Chondrocyte (in vitro differentiated cells): Measurements from ENCODE around the gene ANKS4B. TPM values are rescaled to one million over a fixed set of nuclear protein-coding genes. Genes with fewer than 3 reads are reported as not detected.

Experiments used
- DNase-seq: peaks from one replicate; pipeline ENCODE4 v3.0.0; 2021; ENCODE audit warnings: mixed read lengths, low spot score
- H3K27ac Mint-ChIP-seq: one replicate; pipeline ENCODE4 v1.8.0; 2021; ENCODE audit warnings: mild to moderate bottlenecking, moderate library complexity, mixed read lengths; ENCODE audit not compliant: unreplicated experiment
- H3K27me3 Mint-ChIP-seq: 2 replicates; pipeline ENCODE4 v1.8.0; 2021; ENCODE audit warnings: low read depth, mixed read lengths
- H3K36me3 Mint-ChIP-seq: 2 replicates; pipeline ENCODE4 v1.8.0; 2021; ENCODE audit warnings: low read depth, mixed read lengths
- H3K4me1 Mint-ChIP-seq: 2 replicates; pipeline ENCODE4 v1.8.0; 2021; ENCODE audit warnings: low read depth, mild to moderate bottlenecking, mixed read lengths
- H3K4me3 Mint-ChIP-seq: one replicate; pipeline ENCODE4 v1.8.0; 2021; ENCODE audit warnings: mild to moderate bottlenecking, moderate library complexity, mixed read lengths; ENCODE audit not compliant: unreplicated experiment
- H3K9me3 Mint-ChIP-seq: 2 replicates; pipeline ENCODE4 v1.8.0; 2021; ENCODE audit warnings: low read depth, mixed read lengths
- total RNA-seq: library from RNA; stranded (reverse); gene quantifications from 3 replicates; pipeline ENCODE4 v1.2.1, GENCODE V29; 2021
- TF ChIP-seq, protein P1 (sequence below): fragments of 200-600 bp; sonication (generic); IDR thresholded peaks from 2 replicates; pipeline ENCODE4 v1.5.0; 2021; ENCODE audit warnings: antibody characterized with exemption, mild to moderate bottlenecking, moderate library complexity

ANKS4B gene
- total RNA-seq, 1 donor from 2014 or later = not detected

DNA sequence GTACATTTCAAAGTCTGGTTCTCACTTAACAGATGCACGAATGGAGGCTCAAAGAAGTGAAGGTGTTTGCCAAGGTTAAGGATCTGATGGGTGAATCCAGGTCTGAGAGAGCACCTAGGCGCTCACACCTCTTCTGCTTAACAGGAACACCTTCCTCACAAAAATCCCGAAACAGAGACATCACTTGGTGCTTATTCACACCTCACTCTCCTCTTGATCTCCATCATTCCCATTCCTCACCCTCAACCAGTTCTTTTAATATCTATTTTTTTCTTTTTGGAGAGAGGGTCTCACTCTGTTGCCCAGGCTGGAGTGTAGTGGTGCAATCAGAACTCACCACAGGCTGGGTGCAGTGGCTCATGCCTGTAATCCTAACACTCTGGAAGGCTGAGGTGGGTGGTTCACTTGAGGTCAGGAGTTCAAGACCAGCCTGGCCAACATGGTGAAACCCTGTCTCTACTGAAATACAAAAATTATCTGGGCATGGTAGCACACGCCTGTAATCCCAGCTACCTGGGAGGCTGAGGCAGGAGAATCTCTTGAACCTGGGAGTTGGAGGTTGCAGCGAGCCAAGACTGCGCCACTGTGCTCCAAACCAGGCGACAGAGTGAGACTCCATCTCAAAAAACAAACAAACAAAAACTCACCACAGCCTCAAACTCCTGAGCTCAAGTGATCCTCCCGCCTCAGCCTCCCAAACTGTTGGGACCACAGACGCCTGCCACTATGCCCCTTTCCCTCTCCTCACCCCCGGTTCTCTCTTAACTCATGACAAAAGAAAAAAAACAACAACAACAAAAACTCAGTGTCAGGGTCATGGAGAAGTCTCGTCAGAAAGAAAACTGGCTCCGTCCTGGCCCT lies 29.5 kb downstream of the ANKS4B start:
- Mint-ChIP-seq H3K27me3 (peaks cover 3% of the 10 kb centered on the region), H3K4me1 (peaks cover 12% of the 10 kb centered on the region), H3K27ac (peak overlapping the region; percentile 53), H3K4me3 (no peak overlapping the region), H3K36me3 (no peaks in the 10 kb centered on the region), H3K9me3 (no peaks in the 10 kb centered on the region)
- no peak for DNase-seq
- TF ChIP-seq, protein P1, sequence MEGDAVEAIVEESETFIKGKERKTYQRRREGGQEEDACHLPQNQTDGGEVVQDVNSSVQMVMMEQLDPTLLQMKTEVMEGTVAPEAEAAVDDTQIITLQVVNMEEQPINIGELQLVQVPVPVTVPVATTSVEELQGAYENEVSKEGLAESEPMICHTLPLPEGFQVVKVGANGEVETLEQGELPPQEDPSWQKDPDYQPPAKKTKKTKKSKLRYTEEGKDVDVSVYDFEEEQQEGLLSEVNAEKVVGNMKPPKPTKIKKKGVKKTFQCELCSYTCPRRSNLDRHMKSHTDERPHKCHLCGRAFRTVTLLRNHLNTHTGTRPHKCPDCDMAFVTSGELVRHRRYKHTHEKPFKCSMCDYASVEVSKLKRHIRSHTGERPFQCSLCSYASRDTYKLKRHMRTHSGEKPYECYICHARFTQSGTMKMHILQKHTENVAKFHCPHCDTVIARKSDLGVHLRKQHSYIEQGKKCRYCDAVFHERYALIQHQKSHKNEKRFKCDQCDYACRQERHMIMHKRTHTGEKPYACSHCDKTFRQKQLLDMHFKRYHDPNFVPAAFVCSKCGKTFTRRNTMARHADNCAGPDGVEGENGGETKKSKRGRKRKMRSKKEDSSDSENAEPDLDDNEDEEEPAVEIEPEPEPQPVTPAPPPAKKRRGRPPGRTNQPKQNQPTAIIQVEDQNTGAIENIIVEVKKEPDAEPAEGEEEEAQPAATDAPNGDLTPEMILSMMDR = no peak

DNA sequence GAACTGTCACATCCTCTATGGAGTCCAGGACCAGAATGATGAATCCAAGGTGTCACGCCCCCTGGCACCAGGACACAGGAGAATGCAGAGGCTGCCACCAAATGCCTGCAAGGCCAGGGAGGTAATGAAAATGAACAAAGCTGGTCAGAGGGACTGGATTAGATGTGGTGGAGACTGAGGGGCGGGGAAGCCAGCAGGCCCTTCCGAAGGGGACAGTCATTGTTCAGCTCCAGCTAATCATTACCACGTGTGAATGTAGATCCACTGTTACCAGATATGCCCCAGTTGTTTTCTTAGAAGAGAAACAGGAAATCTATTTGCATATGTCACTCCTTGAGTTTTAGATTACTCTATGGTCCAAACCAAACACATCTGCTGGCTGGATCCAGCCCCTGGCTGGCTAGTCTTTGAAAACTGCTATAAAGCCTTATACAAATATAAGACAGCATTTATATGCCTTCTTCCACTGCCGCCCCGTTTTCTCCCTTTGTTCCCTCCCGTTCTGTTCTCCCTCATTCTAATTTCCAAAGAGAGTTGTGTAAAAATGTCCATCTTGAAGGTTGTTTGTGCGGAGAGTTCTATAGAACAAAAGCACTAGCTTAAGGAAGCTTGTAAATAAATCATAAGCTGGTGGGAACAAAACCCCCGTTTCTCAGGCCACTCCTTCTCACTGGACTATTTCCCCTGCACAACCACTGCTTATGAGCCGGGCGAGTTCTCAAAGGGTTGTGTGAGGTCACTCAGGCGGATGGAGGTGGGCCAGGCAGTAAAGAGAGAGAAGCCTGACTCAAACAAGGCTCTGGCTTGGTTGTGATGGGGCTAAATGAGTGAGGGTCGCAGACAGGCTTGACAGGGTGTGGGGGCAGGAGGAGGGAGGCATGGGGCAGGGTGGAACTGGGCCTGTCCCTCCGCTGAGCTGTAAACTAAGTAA lies 30.4 kb downstream of the ANKS4B start:
- H3K9me3 Mint-ChIP-seq = no peaks in the 10 kb centered on the region
- H3K4me1 Mint-ChIP-seq = peaks cover 12% of the 10 kb centered on the region
- H3K36me3 Mint-ChIP-seq = no peaks in the 10 kb centered on the region
- TF ChIP-seq, protein P1 = no peak
- peak overlapping the region; percentile 53 for H3K27ac Mint-ChIP-seq
- DNase-seq = no peak
- H3K27me3 Mint-ChIP-seq = peaks cover 3% of the 10 kb centered on the region
- H3K4me3 Mint-ChIP-seq = no peak overlapping the region

DNA sequence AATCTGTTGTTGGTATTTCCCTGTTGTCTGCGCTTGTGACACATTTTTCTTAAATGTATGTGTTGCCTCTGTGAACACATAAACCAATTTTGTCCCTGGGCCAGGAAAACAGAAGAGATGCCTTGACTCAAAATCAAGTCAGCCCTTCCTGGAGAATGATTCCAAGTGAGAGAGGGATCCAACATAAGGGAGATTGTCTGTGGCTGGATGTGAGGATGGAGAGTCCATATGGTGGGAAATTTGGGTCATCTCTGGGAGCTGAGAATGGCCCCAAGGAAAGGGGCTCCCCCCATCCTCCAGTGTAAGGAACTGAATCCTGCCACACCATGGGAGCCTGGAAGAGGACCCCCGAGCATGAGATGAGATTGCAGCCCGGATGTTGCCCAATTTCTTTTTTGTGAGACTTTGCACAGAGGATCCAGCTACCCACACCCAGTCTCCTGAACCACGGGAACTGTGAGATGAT lies 31.1 kb downstream of the ANKS4B start:
- Mint-ChIP-seq H3K9me3 (no peaks in the 10 kb centered on the region), H3K27me3 (peaks cover 3% of the 10 kb centered on the region), H3K4me3 (no peak overlapping the region), H3K36me3 (no peaks in the 10 kb centered on the region), H3K27ac (no peak overlapping the region), H3K4me1 (peaks cover 12% of the 10 kb centered on the region)
- no peak for DNase-seq
- TF ChIP-seq, protein P1 = no peak

DNA sequence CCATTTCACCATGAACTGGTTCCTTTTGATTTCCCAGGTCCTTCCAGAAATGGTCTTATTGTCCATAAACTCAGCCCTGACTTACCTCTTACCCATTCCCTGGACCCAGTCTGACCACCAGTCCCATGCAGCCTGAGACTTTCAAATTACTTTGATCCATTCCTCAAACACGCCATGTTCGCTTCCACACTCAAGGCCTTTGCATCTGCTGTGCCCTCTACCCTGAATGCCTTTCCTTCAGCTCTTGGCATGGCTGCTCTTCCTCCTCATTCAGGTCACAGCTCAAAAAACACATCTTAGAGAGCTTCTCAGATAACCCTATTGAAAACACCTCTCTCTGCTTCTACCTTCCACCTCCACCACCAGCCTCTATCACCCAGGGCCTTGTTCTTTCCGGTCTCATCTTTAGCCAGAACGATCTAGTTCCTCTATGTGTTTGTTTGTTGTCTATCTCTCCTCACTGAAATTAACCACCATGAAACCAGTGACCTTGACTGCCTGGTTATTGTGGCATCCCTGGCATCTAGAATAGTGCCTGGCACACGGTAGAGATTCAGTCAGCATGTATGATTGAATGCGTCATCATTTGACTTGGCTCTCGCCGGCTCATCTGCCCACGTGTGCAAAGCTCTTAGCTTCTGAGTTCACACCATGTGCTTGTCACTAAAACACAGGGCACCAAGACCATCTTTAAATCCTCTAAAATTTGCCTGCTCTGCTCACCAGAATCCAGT lies 31.8 kb downstream of the ANKS4B start:
- Mint-ChIP-seq H3K4me1 (peaks cover 12% of the 10 kb centered on the region), H3K27ac (no peak overlapping the region), H3K36me3 (no peaks in the 10 kb centered on the region), H3K9me3 (no peaks in the 10 kb centered on the region), H3K4me3 (no peak overlapping the region), H3K27me3 (peaks cover 2% of the 10 kb centered on the region)
- DNase-seq = no peak
- TF ChIP-seq, protein P1 = no peak
